Stimulated activated CD8-positive, alpha-beta memory T cell treated with anti-CD3 and anti-CD28 coated beads, Interleukin-2, amount 100 ng/mL, for 1 hour (primary cell): ENCODE results near the gene LMOD1.

ENCODE experiments used
- DNase-seq, 2 donors: peaks; one replicate each; pipeline ENCODE4 v3.0.0-alpha.2; 2020; ENCODE audit warnings: low read depth in 2 of 2

Gene LMOD1

GRCh38 chr1:201893431-201893830 is 52.9 kb downstream of the LMOD1 start:
- DNase-seq: no peak

DNA sequence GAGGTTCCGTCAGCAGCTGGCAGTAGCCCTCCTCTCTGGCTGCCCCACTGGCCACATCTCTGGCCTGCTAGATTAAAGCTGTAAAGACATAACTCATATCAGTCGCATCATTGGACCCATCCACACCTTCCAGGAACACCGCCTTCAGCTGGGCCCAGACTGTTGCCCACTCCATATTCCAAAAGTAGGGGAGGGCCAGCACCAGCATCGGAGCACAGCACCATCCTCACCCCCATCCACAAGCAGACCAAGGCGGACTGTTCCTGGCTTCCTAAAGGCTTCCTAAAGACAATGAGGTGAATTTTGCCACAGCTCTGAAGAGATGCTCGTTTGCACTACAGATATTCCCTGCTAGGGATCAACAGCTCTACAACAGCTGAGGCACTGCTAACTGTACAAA is 54.1 kb downstream of the LMOD1 start:
- DNase-seq: no peak

- DNase-seq: no peak
Measured at GRCh38 chr1:201891451-201892045, 54.8 kb downstream of the LMOD1 start.

GRCh38 chr1:201890806-201891450 is 55.4 kb downstream of the LMOD1 start:
- no peak for DNase-seq

DNA sequence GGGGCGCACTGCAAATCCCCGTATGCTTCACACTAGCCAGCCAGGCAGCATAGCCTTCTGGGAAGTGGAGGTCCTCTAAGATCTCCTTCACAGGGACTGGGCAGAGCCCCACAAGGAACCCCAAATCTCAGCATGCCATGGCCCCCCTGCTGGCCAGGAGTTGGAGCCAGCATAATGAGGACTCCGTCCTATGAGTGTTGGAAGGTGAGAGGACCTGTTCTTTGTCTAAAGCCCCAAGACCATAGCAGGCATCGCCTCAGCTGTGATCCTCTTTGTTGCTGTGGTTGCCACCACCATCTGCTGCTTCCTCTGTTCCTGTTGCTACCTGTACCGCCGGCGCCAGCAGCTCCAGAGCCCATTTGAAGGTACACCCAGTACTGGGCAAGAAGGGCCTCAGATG is 56.1 kb downstream of the LMOD1 start:
- DNase-seq: no peak

DNA sequence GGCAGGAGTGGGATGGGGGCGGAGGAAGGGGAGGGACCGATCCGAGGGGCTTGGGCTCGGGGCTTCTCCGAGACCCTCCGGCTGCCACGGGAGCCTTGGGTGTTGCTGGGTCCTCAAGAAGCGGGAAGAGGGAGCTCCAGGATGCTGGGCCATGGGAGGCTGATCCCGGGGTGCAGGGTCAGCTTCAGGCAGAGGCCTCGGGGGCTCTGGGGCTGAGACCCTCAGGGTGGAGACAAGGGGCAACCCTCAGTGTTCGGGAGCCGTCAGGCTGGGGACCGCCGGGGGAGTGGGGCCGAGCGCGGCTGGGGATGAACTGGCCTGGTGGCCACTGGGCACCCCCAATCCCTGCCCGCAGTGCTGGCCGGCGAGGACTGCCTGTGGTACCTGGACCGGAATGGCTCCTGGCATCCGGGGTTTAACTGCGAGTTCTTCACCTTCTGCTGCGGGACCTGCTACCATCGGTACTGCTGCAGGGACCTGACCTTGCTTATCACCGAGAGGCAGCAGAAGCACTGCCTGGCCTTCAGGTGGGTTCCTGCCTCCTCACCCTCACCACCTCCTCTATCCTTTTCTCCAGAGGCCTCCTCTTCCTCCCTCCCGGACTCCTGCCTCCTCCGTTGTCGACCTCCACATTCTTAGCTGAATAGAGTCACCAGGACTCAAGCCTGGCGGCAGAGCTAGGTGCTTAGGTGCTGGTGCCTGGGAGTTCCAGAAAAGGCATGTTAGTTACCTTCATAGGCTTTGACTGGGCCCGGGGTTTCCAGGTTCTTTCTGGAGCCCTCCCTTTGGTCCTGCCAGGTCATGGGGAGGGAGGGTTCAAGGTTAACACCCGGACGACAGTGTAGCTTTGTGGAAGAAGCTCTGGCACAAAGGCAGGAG is 57.0 kb downstream of the LMOD1 start:
- no peak for DNase-seq

DNA sequence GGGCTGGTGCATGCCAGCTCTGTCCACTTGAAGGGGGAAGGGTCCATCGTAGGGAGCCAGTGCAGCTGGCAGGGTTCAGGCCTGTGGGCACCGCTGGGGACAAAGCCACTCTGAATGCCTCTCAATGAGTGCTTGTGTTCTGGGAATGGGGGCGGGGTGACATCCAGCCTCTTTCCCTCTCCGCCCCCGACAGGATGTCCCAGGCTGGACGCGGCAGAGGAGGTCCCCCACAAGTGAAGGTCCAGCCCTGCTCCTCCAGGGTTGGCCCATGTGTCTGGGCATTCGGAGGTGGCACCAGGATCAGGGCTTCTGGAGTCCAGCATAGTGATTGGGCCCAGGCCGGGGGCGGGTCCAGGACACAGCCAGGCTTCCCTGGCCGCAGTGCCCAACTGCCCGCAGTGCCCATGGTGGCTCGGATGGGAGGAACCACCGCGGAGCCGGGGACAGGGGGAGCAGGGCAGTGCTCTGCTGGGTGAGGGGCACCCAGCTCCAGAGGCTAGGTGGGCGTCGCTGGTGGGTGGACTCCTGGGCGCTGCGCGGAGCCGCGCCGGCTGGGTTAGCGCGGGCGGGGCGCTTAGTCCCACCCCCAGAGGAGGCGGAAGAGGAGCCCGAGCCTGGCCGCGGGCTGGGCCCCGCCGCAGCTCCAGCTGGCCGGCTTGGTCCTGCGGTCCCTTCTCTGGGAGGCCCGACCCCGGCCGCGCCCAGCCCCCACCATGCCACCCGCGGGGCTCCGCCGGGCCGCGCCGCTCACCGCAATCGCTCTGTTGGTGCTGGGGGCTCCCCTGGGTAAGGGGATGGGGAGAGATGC is 57.9 kb downstream of the LMOD1 start, which contains the start of gene SHISA4:
SHISA4 (plus strand) TSS at position 617 of the 808 bp plus-strand sequence; CDS start at position 714, 97 bp downstream.
- no peak for DNase-seq

GRCh38 chr1:201887116-201887866 is 59.1 kb downstream of the LMOD1 start:
- DNase-seq: no peak

GRCh38 chr1:201886103-201886885 is 60.1 kb downstream of the LMOD1 start:
- no peak for DNase-seq

- no peak for DNase-seq
Measured at GRCh38 chr1:201885531-201886075, 60.7 kb downstream of the LMOD1 start.

- DNase-seq: no peak
Measured at GRCh38 chr1:201884425-201884824, 61.9 kb downstream of the LMOD1 start.

DNA sequence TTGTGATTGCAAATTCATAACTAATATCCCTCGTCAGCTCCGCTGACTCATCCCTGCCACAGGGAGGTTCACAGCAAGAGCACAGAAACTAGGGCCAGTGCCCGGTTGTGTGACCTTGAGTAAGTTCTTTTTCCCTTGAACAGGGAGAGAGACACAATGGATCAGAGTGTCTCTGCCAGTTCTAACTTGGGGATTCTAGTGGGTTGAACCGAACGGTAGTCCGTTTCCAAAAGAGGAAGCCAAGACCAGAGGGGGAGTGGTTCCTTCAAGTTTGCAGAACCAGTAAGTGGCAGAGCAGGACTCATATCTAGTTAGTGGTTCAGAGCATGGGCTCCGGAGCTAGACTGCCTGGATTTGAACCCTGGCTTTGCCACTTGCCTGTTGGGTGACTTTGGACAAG is 62.6 kb downstream of the LMOD1 start:
- DNase-seq: no peak

- no peak for DNase-seq
Measured at GRCh38 chr1:201883266-201883665, 63.1 kb downstream of the LMOD1 start.

- DNase-seq: no peak
Measured at GRCh38 chr1:201882665-201883132, 63.6 kb downstream of the LMOD1 start.

DNA sequence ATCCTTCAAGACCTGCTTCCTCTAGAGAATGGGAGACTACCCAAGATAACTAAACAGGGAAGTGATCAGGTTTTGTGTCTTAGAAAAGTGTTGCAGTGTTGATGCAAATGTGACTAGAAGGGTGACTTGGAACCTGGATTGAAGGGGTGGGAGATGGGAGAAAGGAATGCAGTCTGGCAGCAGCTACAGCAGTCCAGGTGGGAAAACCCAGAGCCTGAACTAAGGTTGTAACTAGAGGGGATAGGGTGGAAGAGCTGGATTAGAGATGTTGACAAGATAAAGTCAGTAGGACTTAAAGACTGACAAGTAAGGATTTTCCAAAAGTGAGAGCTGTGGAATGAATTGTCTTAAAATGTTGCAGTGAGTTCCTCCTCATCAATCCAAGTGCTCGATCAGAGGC is 64.7 kb downstream of the LMOD1 start:
- DNase-seq: no peak

DNA sequence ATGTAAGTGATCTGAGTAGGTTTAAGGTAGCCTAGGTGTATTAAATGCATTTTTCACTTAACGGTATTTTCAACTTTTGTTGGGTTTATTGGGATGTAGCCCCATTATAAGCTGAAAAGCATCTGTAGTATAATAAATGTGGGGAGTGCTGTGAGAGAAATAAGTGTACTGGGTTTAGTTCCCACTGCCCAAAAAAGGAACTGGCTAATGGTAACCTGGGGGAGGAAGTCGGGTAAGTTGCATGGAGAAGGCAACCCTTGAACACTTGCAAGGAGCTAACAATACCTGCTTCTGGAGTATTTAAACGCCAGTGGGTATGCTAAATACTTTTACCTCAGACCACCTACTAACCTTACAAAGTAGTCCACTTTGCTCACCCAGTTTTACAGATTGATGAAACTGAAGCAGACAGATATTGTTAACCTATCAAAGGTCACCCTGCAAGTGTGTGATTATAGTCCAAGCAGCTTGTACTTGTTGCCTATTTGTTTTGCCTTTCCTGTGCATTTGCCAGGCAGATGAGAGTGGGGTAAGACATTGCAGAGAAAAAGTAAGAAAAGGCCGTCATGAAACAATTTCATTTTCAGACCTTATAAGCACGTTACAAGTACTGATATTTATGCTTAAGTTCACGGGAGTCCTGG is 65.3 kb downstream of the LMOD1 start:
- DNase-seq: no peak

GRCh38 chr1:201877877-201878401 is 68.4 kb downstream of the LMOD1 start:
- DNase-seq: no peak

DNA sequence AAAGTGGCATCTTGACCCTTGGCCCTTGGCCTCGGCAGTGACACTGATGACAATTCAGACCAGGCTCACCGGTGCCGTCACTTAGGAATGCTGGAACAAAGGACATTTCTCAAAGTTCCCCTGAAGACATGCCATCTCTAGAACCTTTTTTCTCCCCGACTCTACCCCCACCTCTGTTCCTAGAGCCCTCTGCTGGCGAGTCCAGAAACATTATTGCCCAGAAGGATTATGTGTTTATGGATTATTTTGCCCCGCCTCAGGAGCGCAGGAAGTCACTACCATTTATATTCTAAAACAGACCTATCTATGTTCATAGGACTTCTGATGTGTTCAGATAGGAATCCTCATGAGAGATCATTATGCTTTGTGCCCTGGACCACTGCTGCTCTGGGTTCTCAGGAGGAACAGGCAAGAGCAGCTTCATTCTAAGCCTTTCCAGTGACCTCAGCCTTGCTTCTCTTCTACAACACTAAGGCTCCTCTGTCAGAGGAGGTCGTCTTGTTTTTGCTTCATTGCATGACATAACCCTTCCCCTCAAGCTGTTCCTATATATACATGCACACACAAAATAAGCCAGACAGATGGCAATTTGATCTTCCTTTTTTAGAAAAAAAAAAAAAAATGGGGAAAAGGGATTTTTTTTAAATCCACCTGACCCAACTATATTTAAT is 70.1 kb downstream of the LMOD1 start:
- no peak for DNase-seq

DNA sequence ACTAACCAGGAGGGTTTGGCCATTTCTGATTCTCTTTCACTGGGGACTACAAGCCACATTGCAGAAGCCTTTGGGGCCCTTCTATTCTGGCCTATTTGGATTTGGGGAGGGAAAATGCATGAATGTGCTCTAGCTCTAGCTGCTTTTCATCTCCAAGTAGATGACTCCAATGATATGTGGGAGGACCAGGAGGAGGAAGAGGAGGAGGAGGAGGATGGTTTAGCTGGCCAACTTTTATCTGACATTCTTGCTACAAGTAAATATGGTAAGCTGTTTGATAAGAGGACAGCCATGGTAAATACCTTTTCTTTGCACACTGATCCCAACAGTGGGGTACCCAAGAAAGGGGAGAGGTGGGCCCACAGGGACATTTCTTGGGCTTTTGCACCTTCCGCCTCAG is 71.7 kb downstream of the LMOD1 start:
- DNase-seq: no peak
